ENCODE measurements around the gene PROX1.

Gene PROX1

GRCh38 chr1:213987927-213988506, at the start of gene PROX1:
TSS of gene PROX1 (plus strand) at chr1:213987973. CDS start at chr1:213996536, 8,563 bp downstream.
- DNase-seq: peak in 1 of 2 experiments; percentile 28

- DNase-seq: no peak
Observed at GRCh38 chr1:213938776-213939175, 49.0 kb upstream of the PROX1 start.

GRCh38 chr1:213939888-213940287, 47.9 kb upstream of the PROX1 start:
- no peak for DNase-seq

- DNase-seq: no peak
Observed at GRCh38 chr1:213940947-213941346, 46.8 kb upstream of the PROX1 start.

GRCh38 chr1:213942061-213942460, 45.7 kb upstream of the PROX1 start:
- DNase-seq: no peak

GRCh38 chr1:213947200-213947801, 40.5 kb upstream of the PROX1 start:
- DNase-seq: no peak

- DNase-seq: no peak
Observed at GRCh38 chr1:213951876-213952275, 35.9 kb upstream of the PROX1 start.

GRCh38 chr1:213953806-213954205, 34.0 kb upstream of the PROX1 start:
- DNase-seq: no peak

GRCh38 chr1:213956295-213956770, 31.4 kb upstream of the PROX1 start:
- DNase-seq: no peak

GRCh38 chr1:213958346-213958745, 29.4 kb upstream of the PROX1 start:
- no peak for DNase-seq

- DNase-seq: no peak
Observed at GRCh38 chr1:213960963-213961362, 26.8 kb upstream of the PROX1 start.

- no peak for DNase-seq
Observed at GRCh38 chr1:213962508-213962907, 25.3 kb upstream of the PROX1 start.

- no peak for DNase-seq
Observed at GRCh38 chr1:213966122-213966521, 21.7 kb upstream of the PROX1 start.

GRCh38 chr1:213968146-213968825, 19.5 kb upstream of the PROX1 start:
- DNase-seq: no peak

- DNase-seq: no peak
Observed at GRCh38 chr1:213969958-213970555, 17.7 kb upstream of the PROX1 start.

- DNase-seq: no peak
Observed at GRCh38 chr1:213972141-213972540, 15.6 kb upstream of the PROX1 start.

GRCh38 chr1:213973129-213973528, 14.6 kb upstream of the PROX1 start:
- DNase-seq: no peak

- no peak for DNase-seq
Observed at GRCh38 chr1:213976665-213977485, 10.9 kb upstream of the PROX1 start.

GRCh38 chr1:213977486-213977842, 10.3 kb upstream of the PROX1 start:
- no peak for DNase-seq

- no peak for DNase-seq
Observed at GRCh38 chr1:213977909-213978308, 9.9 kb upstream of the PROX1 start.

- no peak for DNase-seq
Observed at GRCh38 chr1:213979751-213980586, 7.8 kb upstream of the PROX1 start.

- DNase-seq: no peak
Observed at GRCh38 chr1:213980906-213981305, 6.9 kb upstream of the PROX1 start.
